Gastroesophageal sphincter (tissue), 4 donors: ENCODE data around the gene HOXB6. TPM values are rescaled to one million over a fixed set of nuclear protein-coding genes. Genes with fewer than 3 reads are reported as not detected.
A peak's percentile ranks its signal among the peaks of the same experiment; 100 is the strongest.

Source experiments
- ATAC-seq: fragments of 150-250 bp; one replicate; pipeline ENCODE4 v1.9.1; 2016; ENCODE audit warnings: mild to moderate bottlenecking, moderate library complexity
- H3K27ac ChIP-seq, 4 donors: fragments of 200-600 bp; sonication (generic) in 3 of 4; 1 replicate in 3 of 4; 2 replicates in 1 of 4; pipeline ENCODE4 v1.5.1; 2016 to 2019
- H3K27me3 ChIP-seq: fragments of 200-600 bp; sonication (generic); one replicate; pipeline ENCODE4 v1.5.1; 2019
- H3K36me3 ChIP-seq, 2 donors: fragments of 200-600 bp; sonication (generic); one replicate each; pipeline ENCODE4 v1.5.1; 2019; ENCODE audit warnings: control low read depth in 1 of 2
- H3K4me1 ChIP-seq, 3 donors: fragments of 200-600 bp; sonication (generic); 1 replicate in 2 of 3; 2 replicates in 1 of 3; pipeline ENCODE4 v1.5.1; 2016 to 2019; ENCODE audit warnings: control low read depth in 2 of 3
- H3K4me3 ChIP-seq, 2 donors: fragments of 200-600 bp; sonication (generic); one replicate each; pipeline ENCODE4 v1.5.1; 2019; ENCODE audit warnings: mild to moderate bottlenecking in 1 of 2, moderate library complexity in 1 of 2
- H3K9me3 ChIP-seq, 3 donors: fragments of 200-600 bp; sonication (generic); one replicate each; pipeline ENCODE4 v1.5.1; 2017 to 2019; ENCODE audit warnings: control low read depth in 2 of 3
- EP300 ChIP-seq: sonication (generic); formaldehyde crosslinking; IDR thresholded peaks from one replicate; pipeline ENCODE4 v1.6.1; 2017; ENCODE audit warnings: antibody characterized with exemption, mild to moderate bottlenecking
- POLR2A ChIP-seq, 2 donors: fragments of 450-650 bp; IDR thresholded peaks; one replicate each; pipeline ENCODE4 v1.6.1; 2017; ENCODE audit warnings: antibody characterized with exemption in 2 of 2, mild to moderate bottlenecking in 2 of 2, moderate library complexity in 1 of 2
- POLR2AphosphoS5 ChIP-seq: sonication (generic); formaldehyde crosslinking; IDR thresholded peaks from one replicate; pipeline ENCODE4 v1.6.1; 2017; ENCODE audit warnings: antibody characterized with exemption
- WGBS, 2 donors: methylation state at CpG; one replicate each; pipeline ENCODE4 v1.1.5; 2018; ENCODE audit warnings: low coverage in 1 of 2; 5-methylcytosine and 5-hydroxymethylcytosine counted together
- total RNA-seq, 4 donors: library from RNA; depleted of rRNA; stranded (reverse); fragments of >200 nt; gene quantifications; one replicate each; pipeline ENCODE4 v1.1.0, GENCODE V29; 2016
- TF ChIP-seq, protein P1 (sequence below), 4 experiments: fragments of 200-600 bp in 2 of 4; fragments of 450-650 bp in 2 of 4; sonication (generic) in 1 of 4; IDR thresholded peaks; one replicate each; pipeline ENCODE4 v1.5.1; 2017 to 2019; ENCODE audit warnings: antibody characterized with exemption in 4 of 4, mild to moderate bottlenecking in 2 of 4, moderate library complexity in 2 of 4

The HOXB6 gene
- total RNA-seq, 4 donors from 2014 or later = 4.9 to 40.1 (median 5.1) TPM

DNA sequence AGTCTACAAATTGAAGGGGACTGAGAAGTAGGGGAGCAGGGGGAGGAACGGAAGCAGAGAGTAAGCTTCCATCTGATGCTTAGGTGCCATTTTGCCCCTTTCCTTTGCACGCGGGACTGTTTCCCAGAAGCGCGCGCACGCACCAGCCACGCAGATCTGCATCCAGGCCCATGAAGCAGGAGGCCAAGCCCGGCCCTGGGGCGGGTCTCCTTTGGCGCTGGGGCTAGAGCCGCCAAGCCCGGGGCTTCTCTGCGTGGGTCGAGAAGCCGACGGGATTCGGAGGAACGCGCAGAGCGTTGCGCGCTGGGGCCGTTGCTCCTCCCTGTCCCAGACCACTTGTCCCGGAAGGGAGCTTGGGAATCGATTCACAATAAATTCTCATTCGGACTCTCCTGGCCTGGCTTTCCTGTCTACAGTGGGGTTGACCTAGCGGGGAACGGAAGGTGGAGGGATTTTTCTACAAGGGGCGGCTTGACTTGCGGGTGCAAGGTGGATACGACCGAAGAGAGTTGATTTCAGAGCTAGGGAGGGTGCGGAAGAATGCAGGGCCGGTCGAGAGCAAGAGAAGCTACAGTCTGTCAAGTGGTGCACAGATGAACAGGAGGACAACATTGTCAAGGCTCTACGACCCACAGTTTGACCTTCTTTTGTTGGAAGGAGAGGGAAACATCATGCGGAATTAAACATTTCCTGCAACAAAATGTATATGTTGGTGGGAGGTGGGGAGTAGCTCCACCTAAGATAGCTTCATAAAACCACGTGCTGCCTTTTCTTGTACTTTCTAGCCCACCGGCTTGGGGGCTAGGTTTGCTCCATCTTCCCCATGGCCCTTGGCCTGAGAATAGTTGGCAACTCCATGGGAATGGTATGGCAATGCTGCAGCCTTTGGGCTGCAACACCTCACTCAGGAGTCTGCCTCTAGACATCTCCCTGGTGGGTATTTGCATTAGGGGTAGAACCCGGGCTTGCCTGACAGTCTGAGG, 16.9 kb upstream of the HOXB6 start:
- TF ChIP-seq POLR2A (IDR thresholded peaks at IDR 0.05) (no peak), POLR2AphosphoS5 (no peak), EP300 (no peak)
- TF ChIP-seq, protein P1, sequence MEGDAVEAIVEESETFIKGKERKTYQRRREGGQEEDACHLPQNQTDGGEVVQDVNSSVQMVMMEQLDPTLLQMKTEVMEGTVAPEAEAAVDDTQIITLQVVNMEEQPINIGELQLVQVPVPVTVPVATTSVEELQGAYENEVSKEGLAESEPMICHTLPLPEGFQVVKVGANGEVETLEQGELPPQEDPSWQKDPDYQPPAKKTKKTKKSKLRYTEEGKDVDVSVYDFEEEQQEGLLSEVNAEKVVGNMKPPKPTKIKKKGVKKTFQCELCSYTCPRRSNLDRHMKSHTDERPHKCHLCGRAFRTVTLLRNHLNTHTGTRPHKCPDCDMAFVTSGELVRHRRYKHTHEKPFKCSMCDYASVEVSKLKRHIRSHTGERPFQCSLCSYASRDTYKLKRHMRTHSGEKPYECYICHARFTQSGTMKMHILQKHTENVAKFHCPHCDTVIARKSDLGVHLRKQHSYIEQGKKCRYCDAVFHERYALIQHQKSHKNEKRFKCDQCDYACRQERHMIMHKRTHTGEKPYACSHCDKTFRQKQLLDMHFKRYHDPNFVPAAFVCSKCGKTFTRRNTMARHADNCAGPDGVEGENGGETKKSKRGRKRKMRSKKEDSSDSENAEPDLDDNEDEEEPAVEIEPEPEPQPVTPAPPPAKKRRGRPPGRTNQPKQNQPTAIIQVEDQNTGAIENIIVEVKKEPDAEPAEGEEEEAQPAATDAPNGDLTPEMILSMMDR (IDR thresholded peaks at IDR 0.05) = no peak
- H3K4me1 ChIP-seq = peaks cover 0 to 37% (median 20%) of the 10 kb centered on the region in 3 donors
- no peaks in the 10 kb centered on the region for H3K36me3 ChIP-seq
- H3K9me3 ChIP-seq = no peaks in the 10 kb centered on the region
- H3K4me3 ChIP-seq = no peak overlapping the region
- no peak overlapping the region for H3K27ac ChIP-seq
- no peak for ATAC-seq
- WGBS, 2 donors = 8 to 13% methylated on average over 10 of the region's 41 CpGs
- H3K27me3 ChIP-seq = peaks cover 99% of the 10 kb centered on the region

DNA sequence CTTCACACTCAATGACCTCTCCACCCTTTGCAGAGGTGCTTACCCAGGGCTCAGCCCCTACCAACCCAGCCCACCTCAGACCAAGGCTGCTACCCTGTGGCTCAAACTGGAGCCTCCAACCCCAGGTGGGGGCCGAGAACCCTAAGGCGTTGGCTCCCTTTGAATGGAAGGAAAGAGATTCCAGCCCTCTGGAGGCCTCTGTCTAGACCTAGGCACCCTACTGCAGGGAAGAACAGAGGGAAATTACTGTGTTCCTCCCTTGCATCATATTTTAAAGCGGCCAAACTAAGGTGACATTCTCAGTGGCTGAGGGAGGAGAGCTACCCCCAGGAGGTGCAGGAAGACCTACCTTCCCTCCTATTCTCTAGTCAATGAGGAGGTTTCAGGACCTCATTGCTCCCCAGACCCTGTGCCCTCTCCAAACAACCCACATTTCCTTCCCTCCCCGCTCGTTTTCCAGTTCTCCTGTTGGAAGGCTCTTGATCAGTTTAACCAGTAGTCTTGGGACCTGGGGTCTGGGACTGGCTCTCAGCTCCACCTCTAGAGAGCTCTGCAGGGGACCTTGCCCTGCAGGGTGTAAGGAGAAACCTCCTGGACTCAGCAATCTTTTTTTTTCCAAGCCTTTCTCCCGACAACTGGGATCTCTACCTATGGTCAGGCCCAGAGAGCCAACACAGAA, 15.8 kb upstream of the HOXB6 start:
- Histone ChIP-seq H3K27me3 (peaks cover 99% of the 10 kb centered on the region), H3K4me3 (no peak overlapping the region), H3K36me3 (no peaks in the 10 kb centered on the region), H3K4me1 (peaks cover 0 to 26% (median 9%) of the 10 kb centered on the region in 3 donors), H3K27ac (no peak overlapping the region), H3K9me3 (no peaks in the 10 kb centered on the region)
- TF ChIP-seq EP300 (no peak), POLR2AphosphoS5 (no peak), POLR2A (IDR thresholded peaks at IDR 0.05) (no peak)
- TF ChIP-seq, protein P1 (IDR thresholded peaks at IDR 0.05) = no peak
- no peak for ATAC-seq
- WGBS, 2 donors = 29 to 45% methylated on average over 3 of the region's 6 CpGs

DNA sequence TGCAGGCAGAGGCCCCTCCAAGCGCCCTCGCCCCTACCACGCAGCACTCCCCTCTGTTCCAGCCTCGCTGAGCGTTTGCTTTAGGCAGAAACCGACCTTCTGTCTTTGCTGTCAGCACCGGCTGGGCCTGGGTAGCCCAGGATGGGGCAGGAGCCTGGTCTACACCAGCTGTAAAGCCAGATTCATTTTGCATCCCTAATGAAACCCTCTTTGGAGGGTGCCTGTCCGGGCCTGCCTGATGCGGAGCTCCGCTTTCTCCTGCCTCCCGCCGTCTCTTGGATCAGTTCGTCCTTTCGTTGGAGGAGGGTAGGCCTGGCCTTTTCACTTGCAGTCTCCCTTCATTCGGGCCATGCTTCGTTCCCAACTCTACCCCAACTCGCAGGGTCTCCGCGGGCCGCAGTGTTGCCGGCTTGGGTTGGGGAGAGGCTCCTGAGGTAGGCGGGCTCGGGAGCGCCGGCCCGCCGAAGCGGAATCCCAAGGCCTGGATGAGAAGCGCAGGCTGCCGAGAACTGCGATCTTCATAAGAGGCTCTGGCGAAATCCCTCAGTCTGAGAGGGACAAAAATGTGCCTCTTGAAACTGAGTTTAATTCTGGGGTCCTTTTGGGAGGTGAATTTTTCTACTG, 15.2 kb upstream of the HOXB6 start:
- no peaks in the 10 kb centered on the region for H3K9me3 ChIP-seq
- no peak overlapping the region for H3K4me3 ChIP-seq
- WGBS, 2 donors = 23% methylated on average over 10 of the region's 32 CpGs; no CpG with 5 or more reads in 1 of the 2 donors
- no peak overlapping the region for H3K27ac ChIP-seq
- H3K4me1 ChIP-seq = peaks cover 0 to 20% (median 3%) of the 10 kb centered on the region in 3 donors
- peaks cover 99% of the 10 kb centered on the region for H3K27me3 ChIP-seq
- no peaks in the 10 kb centered on the region for H3K36me3 ChIP-seq
- no peak for TF ChIP-seq POLR2AphosphoS5
- TF ChIP-seq POLR2A (IDR thresholded peaks at IDR 0.05) = no peak
- no peak for TF ChIP-seq EP300
- TF ChIP-seq, protein P1 (IDR thresholded peaks at IDR 0.05) = no peak
- no peak for ATAC-seq

DNA sequence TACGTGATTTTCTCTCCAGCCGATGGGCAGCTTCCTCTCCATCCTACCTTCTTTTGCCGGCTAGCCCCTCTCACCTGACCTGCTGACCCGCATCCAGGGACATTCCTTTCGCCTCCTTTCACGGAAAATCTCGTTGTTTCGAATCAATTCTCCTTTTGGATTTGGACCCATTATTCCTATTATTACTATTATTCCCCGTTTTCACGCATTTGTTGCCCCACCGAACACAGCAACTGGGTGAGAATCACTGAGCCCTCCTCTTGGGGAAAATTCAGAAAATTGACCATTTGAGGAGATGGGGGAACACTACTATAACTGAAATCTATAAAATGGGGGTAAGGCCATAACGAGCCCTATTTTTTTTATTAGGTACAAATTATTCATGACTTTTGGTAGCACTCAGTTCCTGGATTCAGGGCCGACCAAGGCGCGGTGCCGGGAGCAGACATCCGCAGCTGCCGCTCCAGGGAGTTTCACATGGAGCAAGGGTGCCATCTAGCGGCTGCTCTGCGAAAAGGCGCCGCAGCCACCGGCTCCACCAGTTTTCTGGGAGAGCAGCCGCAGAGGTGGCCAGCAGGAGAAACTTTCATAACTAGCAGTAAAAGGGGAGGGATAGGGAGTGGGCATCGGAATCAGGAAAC, 13.6 kb upstream of the HOXB6 start:
- WGBS, 2 donors = 0 to 4% methylated on average over 6 to 19 of the region's 25 CpGs
- peaks cover 0 to 30% (median 0%) of the 10 kb centered on the region in 3 donors for H3K4me1 ChIP-seq
- H3K4me3 ChIP-seq = no peak overlapping the region
- peak; percentile 85 for ATAC-seq
- no peaks in the 10 kb centered on the region for H3K9me3 ChIP-seq
- H3K36me3 ChIP-seq = no peaks in the 10 kb centered on the region
- H3K27me3 ChIP-seq = peaks cover 99% of the 10 kb centered on the region
- no peak overlapping the region for H3K27ac ChIP-seq
- peak; percentile 12 for TF ChIP-seq POLR2AphosphoS5
- TF ChIP-seq, protein P1 (IDR thresholded peaks at IDR 0.05) = peak in 3 of 4 experiments; percentile 97 to 98 (median 98)
- TF ChIP-seq EP300 = no peak
- TF ChIP-seq POLR2A (IDR thresholded peaks at IDR 0.05) = no peak
